OCI-LY3 (cell line): ENCODE results near the gene RTN4R.

ENCODE experiments used
- H2AFZ ChIP-seq: fragments of 200-600, 300-600 bp; shearing (Covaris generic); 2 replicates; pipeline ENCODE4 v1.6.0; 2014; ENCODE audit warnings: antibody characterized with exemption, low read depth, low read length
- H3K27ac ChIP-seq: fragments of 200-600, 300-600 bp; sonication (generic); 2 replicates; pipeline ENCODE4 v1.5.1; 2014; ENCODE audit warnings: mild to moderate bottlenecking, low read length, moderate library complexity, mixed read lengths
- H3K27me3 ChIP-seq: fragments of 200-600, 300-600 bp; sonication (generic); 2 replicates; pipeline ENCODE4 v1.6.1; 2014; ENCODE audit warnings: low read depth, low read length, mixed read lengths
- H3K36me3 ChIP-seq: fragments of 200-600, 300-600 bp; sonication (generic); replicated peaks from 2 replicates; pipeline ENCODE3; 2014; ENCODE audit warnings: low read depth, low read length, mixed read lengths
- H3K4me1 ChIP-seq: fragments of 300-600, 200-600 bp; sonication (generic); 2 replicates; pipeline ENCODE4 v1.6.1; 2014; ENCODE audit warnings: low read length, mixed read lengths
- H3K4me2 ChIP-seq: fragments of 200-600, 300-600 bp; sonication (generic); 2 replicates; pipeline ENCODE4 v1.6.1; 2014; ENCODE audit warnings: low read length, mixed read lengths
- H3K4me3 ChIP-seq: fragments of 300-600, 200-600 bp; sonication (generic); 2 replicates; pipeline ENCODE4 v1.5.1; 2014; ENCODE audit warnings: antibody characterized with exemption, mild to moderate bottlenecking, low read length, moderate library complexity
- H3K79me2 ChIP-seq: fragments of 300-600, 200-600 bp; shearing (Covaris generic); 2 replicates; pipeline ENCODE4 v1.6.1; 2014; ENCODE audit warnings: mild to moderate bottlenecking, low read length, mixed read lengths
- H3K9ac ChIP-seq: fragments of 300-600, 200-600 bp; shearing (Covaris generic); 2 replicates; pipeline ENCODE4 v1.6.0; 2014; ENCODE audit warnings: mild to moderate bottlenecking, low read length, moderate library complexity
- H3K9me3 ChIP-seq: fragments of 200-600, 300-600 bp; shearing (Covaris generic); 2 replicates; pipeline ENCODE4 v1.6.1; 2014; ENCODE audit warnings: low read length, mixed read lengths; ENCODE audit not compliant: insufficient read depth
- H4K20me1 ChIP-seq: fragments of 200-600, 300-600 bp; sonication (generic); 2 replicates; pipeline ENCODE4 v1.6.1; 2016; ENCODE audit warnings: low read length, mixed read lengths; ENCODE audit not compliant: insufficient read depth
- EZH2phosphoT487 ChIP-seq: fragments of 200-600 bp; shearing (Covaris generic); IDR thresholded peaks from 2 replicates; pipeline ENCODE4 v1.6.1; 2018; ENCODE audit warnings: antibody characterized with exemption, mixed run types, low read depth
- TF ChIP-seq, protein P1 (sequence below): fragments of 200-600, 300-600 bp; sonication (generic); IDR thresholded peaks from 2 replicates; pipeline ENCODE4 v1.5.1; 2014; ENCODE audit warnings: antibody characterized with exemption, low read length, low read depth

RTN4R gene

GRCh38 chr22:20234760-20235388 lies 33.2 kb downstream of the RTN4R start:
- no peaks in the 10 kb centered on the region for H4K20me1 ChIP-seq
- TF ChIP-seq, protein P1, sequence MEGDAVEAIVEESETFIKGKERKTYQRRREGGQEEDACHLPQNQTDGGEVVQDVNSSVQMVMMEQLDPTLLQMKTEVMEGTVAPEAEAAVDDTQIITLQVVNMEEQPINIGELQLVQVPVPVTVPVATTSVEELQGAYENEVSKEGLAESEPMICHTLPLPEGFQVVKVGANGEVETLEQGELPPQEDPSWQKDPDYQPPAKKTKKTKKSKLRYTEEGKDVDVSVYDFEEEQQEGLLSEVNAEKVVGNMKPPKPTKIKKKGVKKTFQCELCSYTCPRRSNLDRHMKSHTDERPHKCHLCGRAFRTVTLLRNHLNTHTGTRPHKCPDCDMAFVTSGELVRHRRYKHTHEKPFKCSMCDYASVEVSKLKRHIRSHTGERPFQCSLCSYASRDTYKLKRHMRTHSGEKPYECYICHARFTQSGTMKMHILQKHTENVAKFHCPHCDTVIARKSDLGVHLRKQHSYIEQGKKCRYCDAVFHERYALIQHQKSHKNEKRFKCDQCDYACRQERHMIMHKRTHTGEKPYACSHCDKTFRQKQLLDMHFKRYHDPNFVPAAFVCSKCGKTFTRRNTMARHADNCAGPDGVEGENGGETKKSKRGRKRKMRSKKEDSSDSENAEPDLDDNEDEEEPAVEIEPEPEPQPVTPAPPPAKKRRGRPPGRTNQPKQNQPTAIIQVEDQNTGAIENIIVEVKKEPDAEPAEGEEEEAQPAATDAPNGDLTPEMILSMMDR, result no peak
- TF ChIP-seq EZH2phosphoT487, result no peak
- no peak overlapping the region for H3K27ac ChIP-seq
- no peaks in the 10 kb centered on the region for H3K79me2 ChIP-seq
- no peaks in the 10 kb centered on the region for H3K36me3 ChIP-seq
- no peak overlapping the region for H2AFZ ChIP-seq
- H3K4me2 ChIP-seq, result no peak overlapping the region
- H3K4me1 ChIP-seq, result no peaks in the 10 kb centered on the region
- H3K9me3 ChIP-seq, result no peaks in the 10 kb centered on the region
- no peak overlapping the region for H3K9ac ChIP-seq
- no peak overlapping the region for H3K4me3 ChIP-seq
- peaks cover 13% of the 10 kb centered on the region for H3K27me3 ChIP-seq

DNA sequence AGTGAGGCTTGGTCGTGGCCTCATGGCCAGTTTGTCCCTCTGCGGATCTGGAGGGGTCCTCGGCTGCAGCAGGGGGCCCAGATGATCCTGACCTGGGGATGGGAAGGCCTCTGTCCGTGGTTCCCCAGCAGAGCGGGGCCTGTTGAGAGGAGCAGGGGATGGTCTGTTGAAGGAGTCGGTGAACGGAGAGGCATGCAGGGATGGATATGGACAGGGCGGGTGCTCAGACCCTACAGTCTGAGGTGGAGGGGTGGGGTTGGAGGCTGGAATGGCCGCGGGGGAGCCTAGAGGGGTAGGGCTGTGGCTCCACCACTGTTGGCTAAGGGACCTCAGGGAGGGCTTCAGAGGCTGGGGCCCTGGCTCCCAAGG lies 33.8 kb downstream of the RTN4R start:
- Histone ChIP-seq H4K20me1 (no peaks in the 10 kb centered on the region), H3K9ac (no peak overlapping the region)

DNA sequence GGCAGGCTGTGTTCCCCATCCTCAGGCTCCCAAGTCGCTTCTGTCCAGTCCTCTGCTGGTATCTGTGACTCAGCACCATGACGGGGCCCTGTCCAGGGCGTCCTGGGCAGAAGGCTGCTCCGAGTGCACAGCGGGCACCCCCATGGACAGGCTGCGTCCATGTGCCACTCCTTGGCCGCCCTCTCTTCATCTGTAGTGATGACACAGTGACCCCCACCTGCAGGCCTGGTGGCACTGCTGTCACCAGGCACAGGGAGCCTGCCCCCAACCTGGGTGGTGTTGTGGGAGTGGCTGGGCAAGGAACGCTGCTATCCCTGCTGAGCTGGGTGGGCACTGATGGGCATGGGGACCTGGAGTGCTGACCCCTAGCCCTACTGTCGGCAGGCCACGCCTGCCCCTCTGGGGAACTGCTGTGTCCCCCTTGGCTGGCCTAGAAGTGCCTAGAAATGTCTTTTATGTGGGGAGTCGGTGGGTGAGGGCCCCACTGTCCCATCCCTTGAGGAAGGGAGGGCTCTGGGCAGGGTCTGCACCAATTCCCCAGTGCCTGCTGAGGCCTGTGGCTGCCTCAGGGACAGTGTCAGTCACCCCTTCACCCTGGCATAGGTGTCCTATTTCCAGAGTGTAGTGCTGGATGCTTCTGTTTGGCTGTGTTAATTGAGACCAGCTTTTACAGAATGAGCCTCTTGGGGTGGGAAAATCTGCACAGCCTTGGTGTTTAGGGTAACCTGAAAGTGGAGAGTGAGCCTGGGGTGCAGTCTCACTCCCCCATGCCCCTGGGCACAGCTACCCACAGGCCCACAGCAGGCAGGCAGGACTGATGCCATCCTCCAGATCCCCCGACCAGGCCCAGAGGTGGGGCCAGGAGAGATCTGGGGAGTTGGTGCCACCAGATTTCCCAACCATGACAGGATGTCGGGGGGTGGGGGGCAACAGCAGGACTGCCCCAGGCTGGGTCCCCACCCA lies 34.5 kb downstream of the RTN4R start:
- Histone ChIP-seq H3K36me3 (no peaks in the 10 kb centered on the region), H4K20me1 (no peaks in the 10 kb centered on the region), H3K9me3 (no peaks in the 10 kb centered on the region), H3K4me3 (no peak overlapping the region), H2AFZ (no peak overlapping the region), H3K9ac (no peak overlapping the region), H3K4me2 (no peak overlapping the region), H3K27ac (no peak overlapping the region), H3K79me2 (no peaks in the 10 kb centered on the region), H3K4me1 (no peaks in the 10 kb centered on the region), H3K27me3 (peaks cover 25% of the 10 kb centered on the region)
- no peak for TF ChIP-seq EZH2phosphoT487
- TF ChIP-seq, protein P1, result no peak

More for the DNA sequence above, 33.8 kb downstream of the RTN4R start:
- H2AFZ ChIP-seq, result no peak overlapping the region
- H3K4me2 ChIP-seq, result no peak overlapping the region
- no peaks in the 10 kb centered on the region for H3K36me3 ChIP-seq
- no peaks in the 10 kb centered on the region for H3K9me3 ChIP-seq
- H3K4me3 ChIP-seq, result no peak overlapping the region
- H3K27ac ChIP-seq, result no peak overlapping the region
- no peaks in the 10 kb centered on the region for H3K4me1 ChIP-seq
- no peaks in the 10 kb centered on the region for H3K79me2 ChIP-seq
- no peak for TF ChIP-seq EZH2phosphoT487
- TF ChIP-seq, protein P1, result no peak
- peaks cover 19% of the 10 kb centered on the region for H3K27me3 ChIP-seq

GRCh38 chr22:20232781-20233180 lies 35.3 kb downstream of the RTN4R start:
- Histone ChIP-seq H3K4me1 (no peaks in the 10 kb centered on the region), H3K9ac (no peak overlapping the region), H3K27ac (no peak overlapping the region), H2AFZ (no peak overlapping the region), H3K27me3 (peaks cover 29% of the 10 kb centered on the region), H3K9me3 (no peaks in the 10 kb centered on the region), H3K4me3 (no peak overlapping the region), H4K20me1 (no peaks in the 10 kb centered on the region), H3K36me3 (no peaks in the 10 kb centered on the region), H3K79me2 (no peaks in the 10 kb centered on the region), H3K4me2 (no peak overlapping the region)
- TF ChIP-seq EZH2phosphoT487, result no peak
- TF ChIP-seq, protein P1, result no peak
